HG03354 (cell line): ENCODE results near the gene SAXO2.
A peak's percentile ranks its signal among the peaks of the same experiment; 100 is the strongest.
"Not testable (repeated sequence)": the region's sequence is repeated elsewhere in the genome, so short reads cannot be mapped to it uniquely, and the experiment has no call there.

Experiments used
- ATAC-seq: cut with Tn5 transposase; IDR thresholded peaks from one replicate; pipeline ENCODE4 v1.9.1; 2021; ENCODE audit warnings: mild to moderate bottlenecking; ENCODE audit not compliant: unreplicated experiment, poor library complexity, severe bottlenecking

The SAXO2 gene

DNA sequence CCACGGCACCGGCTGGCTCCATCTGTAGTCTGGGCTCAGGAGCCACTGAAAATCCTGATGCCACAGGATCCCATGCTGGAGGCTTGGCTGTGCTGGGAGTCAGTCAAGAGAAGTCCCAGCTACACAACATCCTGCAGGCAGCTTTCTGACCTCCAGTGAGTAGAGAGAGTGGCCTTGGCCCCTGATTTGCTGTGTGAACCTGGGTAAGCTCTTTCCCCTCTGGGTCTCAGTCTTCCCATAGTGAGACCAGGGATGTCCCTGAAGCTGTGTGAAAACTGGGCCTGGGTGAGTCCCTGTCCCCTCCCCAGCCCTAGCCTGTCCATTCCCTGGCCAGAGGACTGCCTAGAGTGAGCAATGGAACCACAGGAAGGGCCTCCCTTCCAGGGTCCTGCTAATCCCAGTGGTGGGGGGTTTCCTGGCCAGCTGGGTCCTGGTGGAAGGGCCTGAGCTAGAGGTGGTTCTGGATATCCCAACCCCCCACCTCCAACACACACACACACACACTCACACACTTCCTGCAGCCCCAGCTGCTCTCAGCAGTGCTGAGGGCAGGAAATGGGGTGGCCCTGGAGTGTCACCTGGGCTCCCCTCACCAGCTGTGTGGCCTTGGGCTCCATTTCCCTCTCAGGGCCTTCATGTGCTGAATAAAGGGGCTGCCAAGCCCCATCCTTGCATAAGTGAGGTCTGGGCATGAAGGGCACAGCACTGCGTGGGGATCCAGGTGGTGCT is 69.1 kb downstream of the SAXO2 start:
- ATAC-seq, result peak; percentile 90

DNA sequence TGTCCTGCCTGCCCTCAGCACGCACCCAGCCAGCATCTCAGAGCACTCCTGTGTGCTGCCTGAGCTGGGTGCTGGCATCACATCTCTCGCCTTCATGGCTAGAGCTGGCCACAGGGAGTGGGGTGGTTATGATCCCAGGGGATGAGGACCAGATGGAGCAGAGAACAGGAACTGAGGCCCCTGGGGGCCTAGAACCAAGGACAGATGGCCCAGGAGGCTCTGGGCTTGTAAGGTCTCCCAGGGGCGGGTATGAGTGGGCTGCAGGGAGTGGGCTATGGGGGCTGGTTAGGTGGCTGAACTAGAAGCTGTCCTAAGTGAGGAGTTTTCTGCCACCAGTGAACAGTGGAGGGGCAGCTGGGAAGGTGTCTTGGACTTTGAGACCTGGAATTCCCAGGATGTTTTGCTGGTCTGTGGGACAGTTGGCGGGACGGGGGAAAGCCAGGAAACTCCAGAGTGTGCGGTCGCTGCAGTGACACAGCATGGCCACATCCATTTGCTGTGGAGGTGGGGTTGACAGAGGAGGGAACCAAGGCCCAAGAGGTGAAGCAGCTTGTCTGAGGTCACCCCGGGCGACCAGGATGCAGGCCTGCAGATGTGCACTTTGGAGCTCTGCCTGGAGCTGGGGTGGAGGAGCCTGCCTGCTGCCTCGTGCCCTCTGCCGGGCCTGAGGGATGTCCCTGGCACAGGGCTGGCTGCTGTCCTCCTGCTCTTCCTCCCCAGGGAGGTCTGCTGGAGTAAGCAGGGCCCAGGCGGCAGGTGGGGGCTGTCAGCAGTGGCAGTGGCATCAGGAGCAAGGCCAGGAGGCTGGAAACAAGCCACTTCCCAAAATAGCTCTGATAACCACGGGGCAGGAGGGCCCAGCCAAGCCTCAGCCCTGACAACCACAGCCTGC is 70.3 kb downstream of the SAXO2 start:
- ATAC-seq, result not testable (repeated sequence)

DNA sequence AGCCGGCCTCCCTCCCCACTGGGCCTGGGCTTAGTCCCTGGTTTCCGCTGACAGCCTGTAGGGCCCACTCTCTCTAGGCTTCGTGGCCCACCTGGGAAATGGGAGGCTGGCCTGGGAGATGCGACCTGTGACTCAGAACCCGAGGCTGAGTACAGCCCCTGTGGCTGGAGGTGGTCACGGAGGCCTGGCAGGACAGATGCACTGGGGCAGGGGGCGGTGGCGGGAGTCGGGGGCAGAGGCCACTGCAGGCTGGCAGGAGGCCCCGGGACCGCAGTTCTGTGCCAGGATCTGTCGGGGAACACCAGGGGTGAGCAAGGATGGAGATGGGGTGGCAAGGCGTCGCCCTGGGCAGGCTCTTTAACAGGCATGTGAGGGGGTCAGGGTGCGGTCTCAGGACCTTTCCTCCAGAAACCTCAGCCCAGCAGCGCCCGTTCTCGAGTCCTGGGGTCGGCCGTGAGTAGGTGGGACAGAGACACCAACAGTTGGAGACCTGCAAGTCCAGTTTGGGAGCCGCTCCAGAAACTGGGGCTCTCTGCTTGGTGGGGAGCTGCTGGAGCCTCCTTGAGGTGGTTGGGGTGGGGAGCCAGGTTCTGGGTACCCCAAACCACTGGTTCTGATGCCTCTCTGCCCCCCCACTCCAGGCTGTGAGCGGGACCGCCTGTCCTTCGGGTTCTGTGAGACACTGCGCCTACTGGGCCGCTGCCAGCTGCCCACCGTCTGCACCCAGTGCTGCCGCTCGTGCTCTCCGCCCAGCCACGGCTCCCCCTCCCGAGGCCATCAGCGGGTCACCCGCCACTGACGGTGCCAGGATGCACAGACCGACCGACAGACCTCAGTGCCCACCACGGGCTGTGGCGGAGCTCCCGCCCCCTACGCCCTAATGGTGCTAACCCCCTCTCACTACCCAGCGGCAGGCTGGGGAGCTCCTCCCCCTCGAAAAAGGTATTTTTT is 71.3 kb downstream of the SAXO2 start:
- ATAC-seq, result not testable (repeated sequence)
